HG02623 (cell line): ENCODE measurements around the gene AGMAT.

Source experiments
- ATAC-seq: cut with Tn5 transposase; IDR thresholded peaks from one replicate; pipeline ENCODE4 v1.9.1; 2021; ENCODE audit warnings: moderate library complexity; ENCODE audit not compliant: unreplicated experiment

The AGMAT gene

DNA sequence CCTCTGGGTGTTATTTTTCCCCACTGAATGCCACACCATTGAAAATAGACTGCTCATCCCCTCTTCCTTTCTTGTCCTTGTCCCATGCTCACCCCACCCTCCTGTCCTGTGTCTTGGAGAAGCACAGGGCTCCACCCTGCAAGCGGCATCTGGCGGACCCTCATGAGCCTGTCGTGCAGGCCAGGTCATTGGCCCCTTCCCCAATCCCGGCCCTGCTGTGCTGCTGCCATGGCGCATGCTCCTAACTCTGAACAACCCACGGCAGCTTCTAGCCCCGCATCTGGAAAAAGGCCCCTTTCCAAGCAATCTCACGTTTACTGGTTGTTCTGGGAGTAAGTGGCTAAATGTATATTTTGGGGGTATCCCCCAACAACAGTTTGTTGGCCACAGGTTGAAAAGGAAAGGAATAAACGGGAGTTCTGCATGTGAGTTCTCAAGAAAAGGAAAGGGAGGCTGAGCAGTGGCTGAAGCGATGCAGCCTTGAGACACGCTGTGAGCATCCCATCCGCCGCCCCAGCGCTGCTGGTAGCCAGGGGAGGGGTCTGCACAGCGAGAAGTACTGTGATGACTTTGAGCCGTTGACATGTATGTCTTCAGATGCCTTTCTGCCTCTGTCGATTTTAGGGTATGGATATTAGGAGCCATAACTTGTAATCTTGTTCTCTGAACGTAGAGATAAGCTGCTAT lies 16.3 kb downstream of the AGMAT start:
- ATAC-seq, result no peak

- ATAC-seq, result no peak
Measured at GRCh38 chr1:15559189-15559810, 25.6 kb downstream of the AGMAT start.

DNA sequence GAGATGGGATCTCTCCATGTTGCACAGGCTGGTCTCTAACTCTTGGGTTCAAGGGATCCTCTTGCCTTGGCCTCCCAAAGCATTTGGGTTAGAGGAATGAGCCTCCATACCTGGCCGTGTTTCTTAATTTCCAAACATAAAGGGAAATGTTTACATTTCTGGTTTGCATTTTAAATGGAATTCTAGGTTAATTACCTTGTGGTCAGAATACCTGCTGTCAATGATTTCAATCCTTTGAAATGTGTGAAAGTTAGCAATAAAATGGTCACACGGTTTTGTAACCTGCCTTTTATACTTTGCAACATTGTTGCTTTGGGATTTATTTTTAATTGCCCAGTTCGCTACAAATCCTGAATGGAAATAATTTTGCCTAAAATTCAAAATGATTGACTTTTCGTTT lies 26.3 kb downstream of the AGMAT start:
- no peak for ATAC-seq

DNA sequence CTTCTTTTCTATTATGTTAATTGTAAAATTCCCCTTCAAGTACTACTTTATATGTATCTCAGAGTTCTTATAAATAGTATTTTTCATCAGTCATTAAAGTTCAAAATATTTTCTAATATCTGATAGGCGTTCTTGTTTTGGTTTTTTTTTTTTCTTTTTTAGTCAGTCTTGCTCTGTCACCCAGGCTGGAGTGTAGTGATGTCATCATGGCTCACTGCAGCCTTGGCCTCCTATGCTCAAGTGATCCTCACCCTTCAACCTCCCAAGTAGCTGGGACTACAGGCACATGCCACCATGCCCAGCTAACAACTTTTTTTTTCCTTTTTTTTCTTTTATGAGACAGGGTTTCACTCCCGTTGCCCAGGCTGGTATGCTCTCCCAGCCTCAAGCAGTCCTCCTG lies 27.3 kb downstream of the AGMAT start:
- no peak for ATAC-seq

- no peak for ATAC-seq
Measured at GRCh38 chr1:15557008-15557407, 27.8 kb downstream of the AGMAT start.

DNA sequence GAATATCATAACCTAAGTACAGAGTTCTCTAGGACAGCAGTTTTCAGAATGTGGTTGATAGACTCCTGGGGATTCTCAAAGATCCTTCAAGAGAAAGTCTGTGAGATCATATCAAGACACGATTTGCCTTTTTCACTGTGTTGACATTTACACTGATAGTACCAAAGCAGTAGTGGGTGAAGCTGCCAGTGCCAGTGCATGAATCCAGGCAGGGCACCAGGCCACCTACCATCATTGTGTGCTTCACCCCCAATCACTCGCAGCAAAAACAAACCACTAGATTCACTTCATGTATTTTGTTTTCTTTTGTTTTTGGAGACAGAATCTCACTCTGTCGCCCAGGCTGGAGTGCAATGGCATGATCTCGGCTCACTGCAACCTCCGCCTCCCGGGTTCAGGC lies 34.3 kb downstream of the AGMAT start:
- no peak for ATAC-seq

GRCh38 chr1:15546641-15547040 lies 38.2 kb downstream of the AGMAT start:
- no peak for ATAC-seq

DNA sequence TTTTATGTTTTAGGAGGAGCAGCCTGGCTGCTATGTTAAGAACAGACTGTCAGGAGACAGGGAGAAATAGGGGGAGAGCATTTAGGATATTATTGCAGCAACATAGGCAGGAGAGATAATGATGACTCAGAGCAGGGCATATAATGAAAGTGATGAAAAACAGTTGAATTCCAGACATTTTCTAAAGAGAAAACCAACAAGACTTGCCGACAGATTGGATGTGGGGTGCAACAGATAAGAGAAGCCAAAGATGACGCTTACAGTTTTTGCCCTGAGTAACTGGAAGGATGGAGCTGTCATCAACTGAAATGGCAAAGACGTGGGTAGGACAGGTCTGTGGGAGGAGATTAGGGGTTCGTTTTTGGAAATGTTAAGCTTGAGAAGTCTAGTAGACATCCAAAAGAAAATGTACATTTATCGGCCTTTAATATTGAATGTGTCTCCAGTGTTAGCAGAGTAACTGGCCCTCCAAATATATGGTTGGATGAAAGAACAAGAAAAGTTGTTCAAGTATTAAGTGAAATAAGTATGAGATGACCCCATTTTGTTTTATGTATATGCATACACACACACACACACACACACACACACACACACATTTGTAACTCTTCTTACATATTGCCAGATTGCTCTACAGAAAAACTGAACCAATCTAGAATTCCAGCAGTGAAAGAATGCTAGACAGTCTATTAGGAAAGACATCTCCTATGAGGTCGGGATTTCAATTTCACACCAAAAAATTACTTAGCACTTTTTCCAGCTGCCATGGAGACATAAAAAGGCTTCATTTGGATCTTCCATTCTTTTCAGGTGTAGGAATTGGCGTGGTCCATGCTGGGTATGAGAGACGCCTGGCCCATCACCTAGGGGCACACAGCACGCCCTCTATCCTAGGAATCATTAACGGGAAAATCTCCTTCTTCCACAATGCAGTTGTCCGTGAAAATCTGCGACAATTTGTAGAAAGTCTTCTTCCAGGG lies 41.0 kb downstream of the AGMAT start:
- no peak for ATAC-seq

DNA sequence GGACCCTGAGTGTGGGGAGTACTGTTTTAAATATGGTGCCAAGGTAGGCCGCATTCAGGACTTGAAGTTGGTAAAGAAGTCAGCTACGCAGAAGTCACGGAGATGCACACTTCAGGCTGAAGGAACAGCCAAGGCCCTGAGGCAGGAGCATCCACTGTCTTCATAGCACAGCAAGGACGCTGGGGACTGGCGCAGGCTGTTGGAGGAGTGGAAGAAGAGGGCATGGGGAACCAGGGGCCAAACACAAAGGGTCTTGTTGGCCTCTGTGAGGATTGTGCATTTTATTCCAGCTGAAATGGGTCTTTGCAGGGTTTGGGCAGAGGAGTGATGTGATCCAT lies 41.6 kb downstream of the AGMAT start:
- no peak for ATAC-seq

GRCh38 chr1:15542388-15543250 lies 42.2 kb downstream of the AGMAT start:
- no peak for ATAC-seq

DNA sequence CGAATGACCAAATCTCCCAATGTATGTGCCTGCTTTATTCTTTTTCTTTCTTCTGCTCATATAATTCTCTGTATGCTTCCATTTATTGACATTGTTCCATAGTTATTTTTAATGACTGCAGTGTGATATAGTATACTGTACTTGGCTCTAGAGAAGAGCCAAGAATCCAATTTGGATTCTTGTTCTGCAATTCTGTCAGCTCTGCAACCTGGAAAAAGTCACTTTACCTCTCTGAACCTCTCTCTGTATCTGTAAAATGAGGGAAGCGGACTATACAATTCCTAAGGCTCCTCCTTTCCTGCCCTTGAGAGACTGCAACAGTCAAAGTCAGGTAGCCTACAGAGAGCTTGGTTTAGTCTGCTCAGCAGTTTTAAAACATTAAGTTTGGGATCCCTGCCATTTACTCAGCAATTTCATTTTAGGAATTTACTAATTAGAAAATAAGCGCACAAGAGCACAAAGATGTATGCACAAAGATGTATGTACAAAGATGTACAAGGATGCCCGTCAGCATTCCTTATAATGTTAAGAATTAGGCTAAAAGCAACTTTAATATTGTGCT lies 43.5 kb downstream of the AGMAT start:
- no peak for ATAC-seq

GRCh38 chr1:15540186-15540585 lies 44.7 kb downstream of the AGMAT start:
- no peak for ATAC-seq

- no peak for ATAC-seq
Measured at GRCh38 chr1:15538771-15539170, 46.1 kb downstream of the AGMAT start.

- no peak for ATAC-seq
Measured at GRCh38 chr1:15531682-15532081, 53.2 kb downstream of the AGMAT start.

DNA sequence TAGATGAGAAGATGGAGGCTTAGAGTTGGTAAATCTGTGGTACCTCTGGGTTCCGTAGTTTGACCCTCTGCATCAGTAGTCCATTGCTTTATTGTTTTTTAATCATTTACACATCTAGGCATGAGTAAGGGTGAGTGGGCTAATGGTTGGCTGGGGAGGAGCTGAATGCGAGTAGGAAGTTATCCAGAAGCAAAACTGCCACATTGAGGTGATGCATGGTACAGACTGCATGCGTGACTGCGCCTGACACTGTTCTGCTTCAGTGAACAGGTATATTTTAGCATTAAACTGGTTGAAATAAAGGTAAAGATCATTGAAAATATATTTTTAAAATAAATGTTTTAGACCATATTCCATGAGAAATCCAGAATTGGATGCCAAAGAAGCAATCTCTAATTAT lies 53.8 kb downstream of the AGMAT start:
- no peak for ATAC-seq

DNA sequence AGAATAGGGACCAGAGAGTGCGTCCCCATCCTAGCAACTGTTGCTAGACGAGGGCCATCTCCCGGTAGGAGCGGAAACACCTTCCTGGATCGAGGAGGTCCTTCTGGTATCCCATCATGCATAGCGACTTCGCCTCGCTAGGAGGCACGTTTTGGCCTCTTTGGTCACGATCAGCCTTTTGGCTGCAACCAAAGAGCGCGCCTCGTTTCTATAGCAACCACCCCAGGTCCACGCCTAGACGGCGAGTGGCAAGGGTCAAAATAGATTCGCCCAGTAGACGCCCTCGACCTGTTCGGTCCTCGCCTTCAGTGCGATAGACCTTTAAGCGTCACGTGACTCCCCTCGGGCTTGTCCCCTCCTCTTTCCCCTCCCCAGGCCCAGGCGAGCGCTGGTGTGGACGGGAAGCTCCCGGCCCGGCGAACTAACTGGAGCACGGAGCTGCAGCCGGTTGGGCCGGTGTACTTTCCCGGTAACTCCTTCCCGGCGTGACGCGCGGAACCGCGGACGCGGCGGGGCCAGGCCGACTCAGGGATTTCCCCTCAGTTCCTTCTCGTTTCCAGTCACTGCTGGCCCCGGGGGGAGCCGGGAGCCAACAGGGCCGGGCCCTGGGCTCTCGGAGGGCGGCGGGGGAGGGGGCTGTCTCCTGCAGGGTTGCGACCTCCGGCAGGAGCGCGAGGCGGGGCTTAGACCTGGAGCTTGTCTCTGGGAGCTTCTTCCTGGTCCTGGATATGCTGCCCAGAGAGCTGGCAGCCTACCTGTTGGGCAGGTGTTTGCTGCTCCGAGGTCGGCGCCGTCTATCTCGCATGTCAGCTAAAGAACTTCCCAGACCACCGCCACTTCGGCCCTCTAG lies 58.1 kb downstream of the AGMAT start, which contains the start of gene DNAJC16:
Gene DNAJC16 (plus strand): TSS at position 359 of the 850 bp plus-strand sequence. CDS start 2,258 bp downstream, outside the sequence.
- peak; percentile 39 for ATAC-seq

GRCh38 chr1:15526021-15526489 lies 58.8 kb downstream of the AGMAT start:
- ATAC-seq, result no peak

GRCh38 chr1:15525050-15526020 lies 59.5 kb downstream of the AGMAT start:
- ATAC-seq, result peak; percentile 22
